ENCODE results near the gene BCR.

BCR gene

GRCh38 chr22:23178512-23179254, 1.6 kb upstream of the BCR start:
- DNase-seq: no peak

DNA sequence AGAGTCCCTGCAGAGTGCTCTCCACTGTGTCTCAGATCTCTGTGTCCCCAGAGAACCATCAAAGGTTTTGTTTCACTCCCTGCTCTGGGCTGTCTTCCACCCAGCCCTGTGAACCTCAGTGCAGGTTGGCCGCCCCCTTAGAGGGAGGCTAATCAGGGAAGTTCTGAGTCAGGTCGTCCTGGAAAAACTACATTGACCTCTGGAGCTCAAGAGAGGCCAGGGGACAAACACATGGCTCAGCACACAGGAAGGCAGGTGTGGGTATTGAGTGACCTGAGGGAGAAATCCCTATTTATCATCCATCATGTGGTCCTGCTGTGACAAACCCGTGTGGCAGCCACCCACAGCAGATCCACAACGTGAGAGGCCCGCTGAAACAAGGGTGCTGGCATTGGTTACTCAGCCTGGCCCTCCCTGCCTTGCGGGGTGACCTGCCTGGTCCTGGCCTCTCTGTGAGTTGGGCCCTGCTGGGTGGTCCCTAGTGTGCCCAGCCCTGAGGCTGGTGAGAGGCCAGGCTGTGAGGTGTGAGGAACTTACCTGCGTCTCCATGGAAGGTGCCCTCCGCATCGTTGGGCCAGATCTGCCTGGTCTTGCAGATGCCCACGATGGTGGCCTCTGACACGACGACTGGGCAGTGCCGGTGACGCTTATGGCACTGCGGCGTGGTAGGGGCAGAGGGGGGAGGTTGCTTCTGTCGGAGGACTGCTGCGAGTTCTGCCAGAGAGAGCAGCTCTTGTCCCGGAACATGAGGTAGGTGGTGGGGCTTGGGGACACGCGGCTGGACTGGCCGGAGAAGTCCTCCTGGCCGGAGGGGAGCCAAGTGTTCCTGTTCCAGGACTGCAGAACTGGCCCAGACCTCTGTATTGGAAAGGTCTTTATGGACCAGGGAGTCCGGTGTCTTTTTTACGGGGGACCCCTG, 669 bp upstream of the BCR start:
- DNase-seq: no peak

GRCh38 chr22:23180893-23181720, 798 bp downstream of the BCR start:
- no peak for DNase-seq

GRCh38 chr22:23181721-23182308, 1.5 kb downstream of the BCR start:
- DNase-seq: no peak

- DNase-seq: no peak
Observed at GRCh38 chr22:23182309-23183060, 2.2 kb downstream of the BCR start.

DNA sequence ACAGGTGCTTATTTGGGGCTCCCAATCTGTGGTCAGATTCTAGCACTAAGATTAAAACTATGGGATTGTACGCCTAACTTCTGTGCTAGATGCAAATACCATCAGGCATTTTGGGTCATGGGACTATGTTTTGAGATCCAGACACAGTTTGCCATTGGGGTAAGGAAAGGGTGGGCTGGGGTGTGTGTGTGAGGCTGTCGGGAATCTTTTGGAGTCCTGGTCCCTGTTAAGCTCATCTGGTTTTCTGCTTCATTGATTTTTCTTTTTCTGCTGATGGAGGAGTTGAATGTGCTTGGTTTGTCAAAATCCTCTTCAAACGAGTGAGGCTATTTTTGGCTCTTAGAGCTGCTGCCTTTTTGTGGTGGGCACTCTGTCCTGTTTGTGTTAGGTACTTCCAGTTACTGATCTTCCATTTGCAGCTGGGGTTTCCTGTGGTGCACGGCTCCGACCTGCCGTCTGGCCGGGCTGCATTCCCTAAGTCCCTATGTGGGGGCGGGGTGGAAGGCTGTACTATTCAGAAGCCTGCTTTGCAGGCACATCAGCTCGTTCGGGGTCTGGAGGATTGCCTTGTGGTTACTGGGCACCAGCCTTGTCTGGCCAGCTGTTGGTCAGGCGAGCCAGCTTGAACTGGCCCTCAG, 2.9 kb downstream of the BCR start:
- no peak for DNase-seq

DNA sequence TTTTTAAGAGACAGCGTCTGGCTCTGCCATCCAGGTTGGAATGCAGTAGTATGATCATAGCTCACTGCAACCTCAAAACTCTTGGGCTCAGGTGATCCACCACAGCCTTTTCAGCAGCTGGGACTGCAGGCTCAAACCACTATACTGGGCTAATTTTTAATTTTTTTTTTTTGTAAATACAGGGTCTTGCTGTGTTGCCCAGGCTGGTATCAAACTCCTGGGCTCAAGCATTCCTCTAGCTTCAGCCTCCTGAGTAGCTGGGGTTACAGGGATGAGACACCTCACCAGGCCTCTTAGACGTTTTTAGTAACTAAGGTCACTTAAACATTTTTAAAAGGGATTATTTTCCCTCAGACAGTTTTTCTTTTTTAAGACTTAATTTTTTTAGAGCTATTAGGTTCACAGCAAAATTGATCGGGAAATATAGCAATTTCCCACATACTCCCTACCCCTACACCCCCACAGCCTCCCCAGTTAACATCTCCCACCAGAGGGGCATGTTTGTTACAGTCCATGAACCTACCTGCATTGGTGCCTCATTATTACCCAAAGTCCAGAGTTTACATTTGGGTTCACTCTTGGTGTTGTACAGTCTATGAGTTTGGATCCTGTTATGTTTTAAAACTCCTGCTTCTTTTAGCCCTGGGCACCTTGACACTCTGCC, 3.9 kb downstream of the BCR start:
- no peak for DNase-seq

- DNase-seq: no peak
Observed at GRCh38 chr22:23184764-23185113, 4.4 kb downstream of the BCR start.

- DNase-seq: no peak
Observed at GRCh38 chr22:23187211-23187610, 6.9 kb downstream of the BCR start.

DNA sequence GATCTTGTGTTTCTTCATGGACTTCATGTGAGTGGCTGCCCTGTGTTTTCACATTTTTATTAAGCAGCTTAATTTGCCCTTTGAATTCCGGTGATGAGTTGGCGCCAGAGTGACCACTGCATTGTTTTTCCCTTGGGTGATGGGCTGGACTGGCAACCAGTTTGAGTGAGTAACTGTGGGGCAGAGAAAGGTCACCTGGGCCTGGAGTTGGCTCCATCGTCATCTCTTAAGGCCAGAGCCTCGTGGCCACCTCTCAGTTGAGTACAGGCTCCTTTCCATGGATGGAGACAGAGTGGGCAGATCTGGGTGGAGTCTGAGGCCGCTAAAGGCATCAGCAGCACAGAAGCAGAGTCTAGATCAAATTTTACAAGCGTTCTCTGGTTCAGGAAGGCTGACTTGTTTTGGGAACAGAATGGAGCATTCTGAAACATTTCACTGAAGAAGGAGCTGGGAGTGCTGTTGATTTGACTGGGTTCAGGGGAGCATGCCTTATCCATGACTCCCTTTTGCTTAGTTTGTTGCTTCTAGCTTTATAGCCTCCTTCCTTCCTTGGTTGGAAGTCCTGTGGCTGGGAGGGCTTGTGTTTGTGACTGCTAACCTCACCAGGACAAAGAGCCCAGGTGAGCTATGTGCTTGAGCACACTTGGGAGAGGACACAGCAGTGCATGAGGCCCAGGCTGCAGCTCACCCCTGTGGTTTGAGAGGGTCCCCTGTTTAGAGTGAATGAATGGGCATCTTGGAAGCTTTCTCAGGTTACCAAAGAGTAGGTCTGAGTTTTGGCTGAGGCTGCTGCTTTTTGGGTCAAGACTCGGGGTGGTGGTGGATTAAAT, 7.8 kb downstream of the BCR start:
- no peak for DNase-seq

DNA sequence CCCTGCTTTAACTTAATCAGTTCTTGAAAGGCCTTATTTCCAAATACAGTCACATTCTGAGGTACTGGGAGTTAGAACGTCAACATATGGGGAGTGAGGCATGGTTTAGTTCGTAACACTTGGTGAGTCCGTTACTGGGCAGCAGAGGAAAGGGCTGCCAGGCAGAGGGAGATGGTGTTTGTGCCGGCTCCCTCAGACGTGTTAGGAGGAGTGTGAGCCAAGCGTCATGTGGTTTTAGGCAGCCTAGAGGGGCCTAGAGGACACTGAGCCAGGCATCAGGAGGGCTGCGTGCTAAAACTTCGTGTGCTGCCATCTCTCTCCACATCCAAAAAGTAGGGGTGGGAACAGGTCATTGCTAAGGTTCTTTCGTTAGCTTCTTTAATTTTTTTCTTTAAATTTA, 10.2 kb downstream of the BCR start:
- DNase-seq: no peak

- no peak for DNase-seq
Observed at GRCh38 chr22:23192133-23192532, 11.8 kb downstream of the BCR start.

GRCh38 chr22:23192558-23192957, 12.2 kb downstream of the BCR start:
- no peak for DNase-seq

- no peak for DNase-seq
Observed at GRCh38 chr22:23193196-23193827, 13.0 kb downstream of the BCR start.

DNA sequence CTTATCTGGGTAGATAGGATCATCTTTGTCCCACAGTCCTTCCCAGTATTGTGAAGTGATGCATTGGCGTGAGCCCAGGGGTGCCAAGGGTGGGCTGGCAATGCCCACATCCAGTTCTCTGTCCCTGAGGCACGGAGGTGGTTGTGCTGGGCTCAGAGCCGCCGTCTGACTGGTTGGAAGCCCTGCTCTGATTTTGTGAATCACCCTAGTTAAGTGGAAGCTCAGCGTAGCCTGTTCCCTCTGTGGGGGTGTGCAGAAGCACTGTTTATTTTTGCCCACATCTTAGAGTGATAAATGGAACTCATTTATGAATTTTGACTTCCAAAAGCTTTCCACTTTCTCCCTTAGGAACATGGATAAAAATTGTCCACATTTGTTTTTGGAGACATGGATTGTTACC, 13.6 kb downstream of the BCR start:
- DNase-seq: no peak

DNA sequence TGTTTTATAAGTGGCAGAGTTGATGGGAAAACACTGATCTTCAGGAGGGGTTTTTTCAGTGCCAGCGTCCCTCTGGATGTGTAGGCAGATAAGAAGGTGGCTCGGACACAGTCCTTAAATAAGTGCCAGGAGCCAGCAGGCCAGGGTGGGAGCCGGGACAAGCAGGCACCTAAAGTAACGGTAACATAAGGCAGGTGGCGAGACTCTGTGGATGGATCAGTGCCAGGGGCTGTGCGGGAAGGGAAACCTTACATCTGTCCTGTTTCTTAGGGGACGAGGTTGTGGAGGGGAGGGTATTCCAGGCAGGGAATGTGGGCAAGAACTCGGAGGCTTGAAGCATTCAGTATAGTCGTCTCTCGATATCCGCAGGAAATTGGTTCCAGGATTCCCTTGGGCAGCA, 15.9 kb downstream of the BCR start:
- DNase-seq: no peak

GRCh38 chr22:23197836-23198235, 17.5 kb downstream of the BCR start:
- DNase-seq: no peak

DNA sequence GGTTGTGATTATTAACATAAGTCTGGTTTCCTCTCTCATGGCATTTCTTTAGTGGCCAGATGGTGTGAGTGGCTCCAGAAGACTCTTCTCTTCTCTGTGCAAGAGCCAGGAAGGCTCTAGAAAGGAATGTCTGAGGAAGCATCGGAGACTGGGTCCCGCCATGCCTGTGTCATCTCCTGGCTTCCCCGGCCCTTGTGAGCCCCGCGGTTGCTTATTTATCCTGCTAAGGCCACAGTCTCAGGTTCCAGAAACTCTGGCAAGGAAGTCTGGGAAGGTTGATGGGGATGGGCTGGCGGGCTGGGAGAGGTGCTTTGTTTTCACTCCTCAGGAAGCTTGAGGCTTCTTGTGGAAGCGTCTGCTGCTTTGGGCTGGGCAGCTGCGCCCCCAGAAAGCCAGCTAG, 18.9 kb downstream of the BCR start:
- DNase-seq: no peak

DNA sequence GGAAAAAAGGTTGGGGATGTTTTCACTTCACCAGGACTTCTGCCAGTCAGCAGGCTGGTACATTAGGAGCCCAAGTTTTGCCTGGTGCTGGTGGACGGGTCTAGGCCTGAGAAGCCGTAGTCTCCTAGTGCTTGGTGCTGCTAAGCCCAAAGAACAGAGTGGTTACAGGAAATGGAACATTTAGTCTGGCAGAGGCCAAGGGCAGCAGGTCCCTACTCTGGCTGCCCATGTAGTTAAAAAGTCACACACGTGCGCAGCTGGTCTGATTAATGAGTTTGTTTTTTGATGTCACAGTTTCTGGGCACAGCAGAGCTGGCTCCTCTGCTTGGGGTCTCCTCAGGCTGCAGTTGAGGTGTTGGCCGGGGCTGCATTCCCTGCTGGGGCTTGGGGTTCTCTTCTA, 20.6 kb downstream of the BCR start:
- DNase-seq: no peak

Measured in SIG-M5 (cell line).